Measurements from ENCODE around the gene METTL16.

METTL16 gene

DNA sequence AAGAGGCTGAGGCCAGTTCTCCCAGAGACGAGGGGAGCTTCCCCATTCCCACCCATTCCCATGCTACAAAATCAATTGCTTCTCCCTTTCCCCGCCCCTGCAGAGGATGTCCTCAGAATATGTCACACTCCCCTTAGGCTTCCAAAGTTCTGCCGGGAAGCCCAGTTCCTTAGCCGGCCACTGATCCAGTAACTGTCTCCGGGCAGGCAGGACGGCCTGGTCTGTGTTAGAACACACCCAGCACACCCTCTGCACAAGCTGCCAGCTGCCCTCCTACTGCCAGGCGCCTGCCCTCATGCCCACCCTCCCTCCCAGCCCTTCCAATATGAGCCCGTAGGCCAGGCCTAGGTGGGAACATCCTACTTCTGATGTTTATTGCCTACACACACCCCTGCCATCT is 143.3 kb downstream of the METTL16 start:
- DNase-seq (ENCODE audit: low read depth in 3 of 3, low spot score in 1 of 3), result no peak

- no peak for DNase-seq (ENCODE audit: low read depth in 3 of 3, low spot score in 1 of 3)
Measured at GRCh38 chr17:2366747-2367494, 144.8 kb downstream of the METTL16 start.

All from stimulated activated CD4-positive, alpha-beta T cell treated with anti-CD3 and anti-CD28 coated beads, TNF-alpha, amount 100 ng/mL, for 1 hour (primary cell).